ENCODE results near the gene SLCO1A2. TPM values are rescaled to one million over a fixed set of nuclear protein-coding genes. Genes with fewer than 3 reads are reported as not detected.

Gene SLCO1A2, protein sequence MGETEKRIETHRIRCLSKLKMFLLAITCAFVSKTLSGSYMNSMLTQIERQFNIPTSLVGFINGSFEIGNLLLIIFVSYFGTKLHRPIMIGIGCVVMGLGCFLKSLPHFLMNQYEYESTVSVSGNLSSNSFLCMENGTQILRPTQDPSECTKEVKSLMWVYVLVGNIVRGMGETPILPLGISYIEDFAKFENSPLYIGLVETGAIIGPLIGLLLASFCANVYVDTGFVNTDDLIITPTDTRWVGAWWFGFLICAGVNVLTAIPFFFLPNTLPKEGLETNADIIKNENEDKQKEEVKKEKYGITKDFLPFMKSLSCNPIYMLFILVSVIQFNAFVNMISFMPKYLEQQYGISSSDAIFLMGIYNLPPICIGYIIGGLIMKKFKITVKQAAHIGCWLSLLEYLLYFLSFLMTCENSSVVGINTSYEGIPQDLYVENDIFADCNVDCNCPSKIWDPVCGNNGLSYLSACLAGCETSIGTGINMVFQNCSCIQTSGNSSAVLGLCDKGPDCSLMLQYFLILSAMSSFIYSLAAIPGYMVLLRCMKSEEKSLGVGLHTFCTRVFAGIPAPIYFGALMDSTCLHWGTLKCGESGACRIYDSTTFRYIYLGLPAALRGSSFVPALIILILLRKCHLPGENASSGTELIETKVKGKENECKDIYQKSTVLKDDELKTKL
- not detected in 2 replicates for total RNA-seq

DNA sequence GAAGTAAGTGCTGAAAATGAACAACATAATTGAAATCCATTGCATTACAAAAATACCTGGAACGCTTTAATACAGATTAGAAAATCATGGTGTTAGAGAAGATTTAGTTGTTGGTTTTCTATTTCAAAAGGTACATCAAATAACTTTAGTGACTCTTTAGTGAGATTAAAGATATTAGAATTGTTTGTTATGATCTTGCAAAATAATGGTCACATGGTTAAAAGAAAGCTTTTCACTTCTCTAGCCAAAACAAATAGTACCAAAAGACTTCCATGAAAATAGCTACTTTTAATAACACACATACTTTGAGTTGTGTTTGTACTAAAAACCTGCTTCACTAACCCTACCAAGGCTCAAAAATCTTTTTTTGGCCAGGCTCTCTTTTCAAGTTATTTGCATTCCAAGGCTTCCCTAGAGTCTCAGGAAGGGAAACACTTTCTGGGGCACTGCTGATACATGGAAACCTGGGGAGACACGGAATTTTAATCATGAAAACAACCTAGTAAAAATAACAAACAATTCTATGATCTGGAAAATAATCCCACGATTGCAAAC is at the start of gene SLCO1A2:
SLCO1A2 (minus strand) TSS at position 147 of the 555 bp plus-strand sequence. CDS start 270 bp downstream, outside the sequence.

DNA sequence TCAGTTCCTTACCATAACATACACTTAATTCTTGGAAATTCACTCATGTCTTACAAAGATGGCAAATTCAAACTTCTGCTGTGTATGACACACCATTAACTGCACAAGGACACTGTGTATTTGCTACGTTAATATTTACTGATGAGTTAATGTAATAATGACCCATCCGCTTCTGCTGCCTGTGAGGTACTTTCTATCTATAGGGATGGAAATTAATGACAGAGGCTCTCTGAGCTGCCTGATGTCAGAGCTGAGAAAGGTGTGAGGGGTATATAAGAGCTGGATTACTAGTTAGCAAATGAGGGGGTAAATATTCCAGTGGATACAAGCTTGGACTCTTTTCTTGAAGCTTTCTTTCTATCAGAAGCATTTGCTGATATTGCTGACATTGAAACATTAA is 37.9 kb upstream of the SLCO1A2 start, which contains the start of gene IAPP:
IAPP (plus strand) TSS at position 301 of the 400 bp plus-strand sequence. CDS start 450 bp downstream, outside the sequence.

Other genes with a start within 250 kb of the SLCO1A2 start
- gene SLCO1B1, start 203.7 kb downstream of the SLCO1A2 start, total RNA-seq = not detected in 2 replicates
- not detected in 2 replicates for gene IAPP, start 38.0 kb upstream of the SLCO1A2 start, total RNA-seq
- gene PYROXD1, start 102.7 kb upstream of the SLCO1A2 start, total RNA-seq = 7.7 and 11.1 TPM in 2 replicates
- 79.0 and 111 TPM in 2 replicates for gene RECQL, start 166.7 kb upstream of the SLCO1A2 start, total RNA-seq
- gene GOLT1B, start 166.9 kb upstream of the SLCO1A2 start, total RNA-seq = 42.3 and 51.0 TPM in 2 replicates
- under 0.01 and 0.98 TPM in 2 replicates for gene SPX, start 191.4 kb upstream of the SLCO1A2 start, total RNA-seq